ENCODE data around the gene ANAPC5.

ANAPC5 gene

DNA sequence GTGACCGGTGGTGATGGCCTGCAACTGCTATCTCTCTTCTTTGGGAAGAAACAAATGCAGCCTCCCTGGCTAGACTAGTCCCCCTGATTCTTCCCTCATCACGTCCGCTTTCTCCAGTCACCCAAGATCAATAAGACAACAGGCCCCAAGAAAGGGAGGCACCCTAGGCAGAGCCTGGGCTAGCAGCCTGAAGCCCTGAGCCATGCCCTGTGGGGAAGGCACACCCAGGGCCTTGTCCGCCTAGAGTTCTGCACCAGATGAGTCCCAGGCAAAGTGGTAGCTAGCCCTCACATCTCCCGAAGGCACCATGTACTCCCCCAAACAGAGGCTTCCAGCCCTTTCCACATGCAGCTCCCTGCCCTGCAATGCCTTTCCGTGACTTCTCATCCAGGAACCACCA lies 90.8 kb downstream of the ANAPC5 start:
- no peaks in the 10 kb centered on the region for H3K9me3 ChIP-seq (ENCODE audit: insufficient read depth, low read length)

DNA sequence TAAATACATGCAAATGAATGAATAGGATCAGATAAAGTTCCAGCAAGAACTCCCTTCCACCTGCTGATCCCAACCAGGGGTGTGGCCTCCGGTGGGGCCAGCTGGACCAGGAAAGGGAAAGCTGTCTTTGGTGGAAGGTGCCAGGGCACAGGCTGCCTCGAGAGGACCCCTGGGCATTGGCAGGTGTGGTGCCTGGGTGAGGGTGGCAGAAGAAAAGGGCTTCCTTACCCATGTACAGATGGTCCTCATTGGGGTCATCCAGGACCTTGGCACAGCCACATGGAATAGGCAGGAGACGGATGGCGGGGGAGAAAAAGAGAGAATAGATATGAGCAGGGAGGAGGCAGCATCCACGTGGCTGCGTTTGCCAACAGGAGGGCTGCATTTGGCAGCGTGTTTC lies 92.1 kb downstream of the ANAPC5 start:
- Histone ChIP-seq H3K9me2 (replicated peaks; ENCODE audit: insufficient read depth, low read length) (no peaks in the 10 kb centered on the region), H3K27ac (ENCODE audit: low read depth, low read length) (no peak overlapping the region), H3K9ac (ENCODE audit: low read length) (no peak overlapping the region), H3K79me2 (ENCODE audit: insufficient read depth, low read length) (no peaks in the 10 kb centered on the region), H4K20me1 (ENCODE audit: low read depth, low read length) (no peaks in the 10 kb centered on the region), H3K4me3 (ENCODE audit: insufficient read depth, low read length, poor library complexity, severe bottlenecking) (no peak overlapping the region), H3F3A (ENCODE audit: insufficient read depth) (no peaks in the 10 kb centered on the region), H2AFZ (ENCODE audit: low read depth, low read length, severe bottlenecking) (no peak overlapping the region), H3K36me3 (ENCODE audit: low read length) (peaks cover 4% of the 10 kb centered on the region; the same call in 1 of the 2 replicates), H3K4me2 (ENCODE audit: low read depth, low read length, poor library complexity, severe bottlenecking) (no peak overlapping the region), H3K9me3 (ENCODE audit: insufficient read depth, low read length) (no peaks in the 10 kb centered on the region), H3K27me3 (ENCODE audit: low read length) (no peaks in the 10 kb centered on the region)
- TF ChIP-seq, protein P1, sequence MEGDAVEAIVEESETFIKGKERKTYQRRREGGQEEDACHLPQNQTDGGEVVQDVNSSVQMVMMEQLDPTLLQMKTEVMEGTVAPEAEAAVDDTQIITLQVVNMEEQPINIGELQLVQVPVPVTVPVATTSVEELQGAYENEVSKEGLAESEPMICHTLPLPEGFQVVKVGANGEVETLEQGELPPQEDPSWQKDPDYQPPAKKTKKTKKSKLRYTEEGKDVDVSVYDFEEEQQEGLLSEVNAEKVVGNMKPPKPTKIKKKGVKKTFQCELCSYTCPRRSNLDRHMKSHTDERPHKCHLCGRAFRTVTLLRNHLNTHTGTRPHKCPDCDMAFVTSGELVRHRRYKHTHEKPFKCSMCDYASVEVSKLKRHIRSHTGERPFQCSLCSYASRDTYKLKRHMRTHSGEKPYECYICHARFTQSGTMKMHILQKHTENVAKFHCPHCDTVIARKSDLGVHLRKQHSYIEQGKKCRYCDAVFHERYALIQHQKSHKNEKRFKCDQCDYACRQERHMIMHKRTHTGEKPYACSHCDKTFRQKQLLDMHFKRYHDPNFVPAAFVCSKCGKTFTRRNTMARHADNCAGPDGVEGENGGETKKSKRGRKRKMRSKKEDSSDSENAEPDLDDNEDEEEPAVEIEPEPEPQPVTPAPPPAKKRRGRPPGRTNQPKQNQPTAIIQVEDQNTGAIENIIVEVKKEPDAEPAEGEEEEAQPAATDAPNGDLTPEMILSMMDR (IDR thresholded peaks at IDR 0.05; ENCODE audit: insufficient read depth, low read length, poor library complexity, severe bottlenecking): no peak
- no peak for TF ChIP-seq EZH2phosphoT487 (conservative IDR thresholded peaks at IDR 0.05; ENCODE audit: low read length)

More for the DNA sequence above, 90.8 kb downstream of the ANAPC5 start:
- Histone ChIP-seq H3K4me2 (ENCODE audit: low read depth, low read length, poor library complexity, severe bottlenecking) (no peak overlapping the region), H3K36me3 (ENCODE audit: low read length) (no peaks in the 10 kb centered on the region), H3K79me2 (ENCODE audit: insufficient read depth, low read length) (no peaks in the 10 kb centered on the region), H3K27me3 (ENCODE audit: low read length) (no peaks in the 10 kb centered on the region), H3K4me3 (ENCODE audit: insufficient read depth, low read length, poor library complexity, severe bottlenecking) (no peak overlapping the region), H2AFZ (ENCODE audit: low read depth, low read length, severe bottlenecking) (no peak overlapping the region), H3K27ac (ENCODE audit: low read depth, low read length) (no peak overlapping the region), H3K9me2 (replicated peaks; ENCODE audit: insufficient read depth, low read length) (no peaks in the 10 kb centered on the region), H4K20me1 (ENCODE audit: low read depth, low read length) (no peaks in the 10 kb centered on the region), H3F3A (ENCODE audit: insufficient read depth) (no peaks in the 10 kb centered on the region), H3K9ac (ENCODE audit: low read length) (no peak overlapping the region)
- no peak for TF ChIP-seq EZH2phosphoT487 (conservative IDR thresholded peaks at IDR 0.05; ENCODE audit: low read length)
- TF ChIP-seq, protein P1 (IDR thresholded peaks at IDR 0.05; ENCODE audit: insufficient read depth, low read length, poor library complexity, severe bottlenecking): no peak

DNA sequence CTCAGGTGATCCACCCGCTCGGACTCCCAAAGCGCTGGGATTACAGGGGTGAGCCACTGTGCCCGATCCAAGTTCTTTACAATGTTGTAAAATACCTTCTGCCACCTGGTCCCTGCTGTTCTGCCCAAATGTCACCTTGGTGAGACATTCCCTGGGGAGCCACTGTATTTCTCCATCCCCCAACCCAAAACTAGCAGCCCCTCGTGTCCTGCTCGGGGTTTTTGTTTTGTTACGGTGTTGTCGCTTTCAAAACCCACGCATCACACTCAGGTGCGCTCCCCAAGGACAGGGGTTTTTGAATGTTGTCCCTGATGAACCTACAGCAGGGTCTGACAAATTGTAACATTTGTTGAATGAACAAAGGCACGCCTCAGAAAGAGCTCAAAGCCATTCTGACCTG lies 93.1 kb downstream of the ANAPC5 start:
- no peaks in the 10 kb centered on the region for H4K20me1 ChIP-seq (ENCODE audit: low read depth, low read length)
- no peaks in the 10 kb centered on the region for H3K27me3 ChIP-seq (ENCODE audit: low read length)
- no peak overlapping the region for H3K9ac ChIP-seq (ENCODE audit: low read length)
- H3K79me2 ChIP-seq (ENCODE audit: insufficient read depth, low read length): no peaks in the 10 kb centered on the region
- TF ChIP-seq EZH2phosphoT487 (conservative IDR thresholded peaks at IDR 0.05; ENCODE audit: low read length): no peak
- TF ChIP-seq, protein P1 (IDR thresholded peaks at IDR 0.05; ENCODE audit: insufficient read depth, low read length, poor library complexity, severe bottlenecking): no peak
- no peaks in the 10 kb centered on the region for H3F3A ChIP-seq (ENCODE audit: insufficient read depth)
- H3K9me3 ChIP-seq (ENCODE audit: insufficient read depth, low read length): no peaks in the 10 kb centered on the region
- no peak overlapping the region for H3K27ac ChIP-seq (ENCODE audit: low read depth, low read length)
- peaks cover 4% of the 10 kb centered on the region; the same call in 1 of the 2 replicates for H3K36me3 ChIP-seq (ENCODE audit: low read length)
- no peak overlapping the region for H3K4me3 ChIP-seq (ENCODE audit: insufficient read depth, low read length, poor library complexity, severe bottlenecking)
- no peaks in the 10 kb centered on the region for H3K9me2 ChIP-seq (replicated peaks; ENCODE audit: insufficient read depth, low read length)
- H3K4me2 ChIP-seq (ENCODE audit: low read depth, low read length, poor library complexity, severe bottlenecking): no peak overlapping the region
- H2AFZ ChIP-seq (ENCODE audit: low read depth, low read length, severe bottlenecking): no peak overlapping the region

All from SU-DHL-6 (cell line).